Sigmoid colon (tissue), 7 donors: Measurements from ENCODE around the gene BANK1. TPM values are rescaled to one million over a fixed set of nuclear protein-coding genes. Genes with fewer than 3 reads are reported as not detected.

ENCODE experiments used
- DNase-seq: peaks from one replicate; pipeline ENCODE4 v3.0.0-alpha.2; 2019
- H3K27ac ChIP-seq, 4 donors: fragments of 200-600 bp; sonication (generic); one replicate each; pipeline ENCODE4 v1.5.1; 2016 to 2019; ENCODE audit warnings: mild to moderate bottlenecking in 1 of 4
- H3K27me3 ChIP-seq, 3 donors: fragments of 200-600 bp; sonication (generic); one replicate each; pipeline ENCODE4 v1.5.1; 2019; ENCODE audit warnings: mild to moderate bottlenecking in 1 of 3
- H3K36me3 ChIP-seq, 4 donors: fragments of 200-600 bp; sonication (generic); one replicate each; pipeline ENCODE4 v1.5.1; 2016 to 2019
- H3K4me1 ChIP-seq, 4 donors: fragments of 200-600 bp; sonication (generic); one replicate each; pipeline ENCODE4 v1.5.1; 2017 to 2019
- H3K4me3 ChIP-seq, 4 donors: fragments of 200-600 bp; sonication (generic); one replicate each; pipeline ENCODE4 v1.5.1; 2017 to 2019; ENCODE audit warnings: mild to moderate bottlenecking in 2 of 4, moderate library complexity in 1 of 4
- H3K9me3 ChIP-seq, 4 donors: fragments of 200-600 bp in 3 of 4; sonication (generic) in 3 of 4; one replicate each; pipeline versions ENCODE4 v1.5.1 to v1.6.1; 2013 to 2019
- CTCF ChIP-seq, 4 experiments: fragments of 450-650 bp in 3 of 4; fragments of 200-600 bp in 1 of 4; IDR thresholded peaks; one replicate each; pipeline ENCODE4 v1.5.1; 2016 to 2019; ENCODE audit warnings: antibody characterized with exemption in 4 of 4, mild to moderate bottlenecking in 3 of 4, moderate library complexity in 2 of 4
- EP300 ChIP-seq, 4 donors: sonication (generic); formaldehyde crosslinking; IDR thresholded peaks; one replicate each; pipeline ENCODE4 v1.6.1; 2017; ENCODE audit warnings: antibody characterized with exemption in 4 of 4
- POLR2A ChIP-seq, 2 donors: fragments of 450-650 bp; IDR thresholded peaks; one replicate each; pipeline ENCODE4 v1.6.1; 2016; ENCODE audit warnings: antibody characterized with exemption in 2 of 2, mild to moderate bottlenecking in 2 of 2, moderate library complexity in 2 of 2
- POLR2AphosphoS5 ChIP-seq, 4 donors: sonication (generic); formaldehyde crosslinking; IDR thresholded peaks; one replicate each; pipeline ENCODE4 v1.6.1; 2017; ENCODE audit warnings: antibody characterized with exemption in 4 of 4
- WGBS, 2 donors: extraction: QIAGEN DNeasy Blood & Tissue Kit; methylation state at CpG; one replicate each; pipeline ENCODE4 v1.1.7; 2013; 5-methylcytosine and 5-hydroxymethylcytosine counted together
- intact Hi-C: fragments of 100-400 bp; cut with DNase I; formaldehyde crosslinking; loops from one replicate; pipeline ENCODE4 v1.15.1; 2023
- polyA plus RNA-seq, 3 donors: library from polyadenylated mRNA; stranded (reverse); fragments of 200-250 nt; gene quantifications; one replicate each; pipeline ENCODE4 v1.2.3, GENCODE V29; 2013
- total RNA-seq, 4 donors: library from RNA; depleted of rRNA; stranded (reverse); fragments of >200 nt; gene quantifications; one replicate each; pipeline ENCODE4 v1.1.0, GENCODE V29; 2016
- donor health status: healthy with polysubstance abuse.
- donor health status: Bipolar disorder and iron deficiency.
- donor health status: healthy.

BANK1 gene
- total and polyA plus RNA-seq, 7 donors: 0.69 to 25.2 (median 1.2) TPM

DNA sequence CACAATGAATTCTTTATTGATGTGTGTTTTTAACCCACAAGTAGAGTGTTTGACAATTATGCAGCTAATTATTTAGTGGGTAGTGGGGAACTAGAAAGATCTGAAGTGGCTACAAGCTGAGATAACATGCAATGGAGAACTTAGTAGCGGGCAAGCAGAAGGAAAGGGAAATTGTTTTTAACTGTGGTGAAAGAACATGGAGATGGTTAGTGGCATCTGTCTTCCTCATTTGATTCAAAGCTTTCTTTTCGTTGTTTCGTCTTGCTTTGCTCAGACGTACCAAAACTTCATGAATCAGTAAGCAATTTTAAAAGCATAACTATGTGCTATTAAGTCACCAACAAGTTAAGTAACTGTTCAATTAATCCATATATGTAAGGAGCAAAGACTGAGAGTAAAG is 169.9 kb downstream of the BANK1 start:
- Histone ChIP-seq H3K27me3 (no peaks in the 10 kb centered on the region), H3K4me3 (no peak overlapping the region), H3K36me3 (no peaks in the 10 kb centered on the region), H3K9me3 (no peaks in the 10 kb centered on the region), H3K27ac (no peak overlapping the region), H3K4me1 (no peaks in the 10 kb centered on the region)
- DNase-seq: no peak
- WGBS, 2 donors: 84 to 92% methylated on average over 4 of the region's 4 CpGs
- intact Hi-C loops: no loop called here
- TF ChIP-seq POLR2A (IDR thresholded peaks at IDR 0.05): no peak
- no peak for TF ChIP-seq EP300 (IDR thresholded peaks at IDR 0.05)
- TF ChIP-seq CTCF (IDR thresholded peaks at IDR 0.05): no peak
- TF ChIP-seq POLR2AphosphoS5 (IDR thresholded peaks at IDR 0.05): no peak

DNA sequence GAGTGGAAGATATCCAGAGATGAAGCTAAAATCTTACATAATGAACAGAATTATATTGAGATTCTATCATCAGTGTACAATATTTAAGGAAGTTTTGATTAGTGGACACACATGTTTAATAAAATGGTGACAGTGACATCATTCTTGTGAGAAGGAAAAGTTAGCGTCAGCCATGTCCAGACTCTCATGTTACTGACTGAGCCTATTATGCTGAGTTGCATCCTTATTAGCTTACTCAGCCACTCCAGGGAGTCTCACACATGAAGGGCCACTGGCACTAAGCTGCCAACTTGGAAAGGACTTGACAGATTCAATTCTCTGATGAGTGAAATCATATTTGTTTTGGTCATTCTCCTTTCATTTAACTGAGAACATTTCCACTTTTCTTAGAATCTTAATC is 170.6 kb downstream of the BANK1 start:
- Histone ChIP-seq H3K4me1 (no peaks in the 10 kb centered on the region), H3K4me3 (no peak overlapping the region), H3K36me3 (no peaks in the 10 kb centered on the region), H3K9me3 (no peaks in the 10 kb centered on the region), H3K27ac (no peak overlapping the region), H3K27me3 (no peaks in the 10 kb centered on the region)
- intact Hi-C loops: no loop called here
- TF ChIP-seq POLR2AphosphoS5 (IDR thresholded peaks at IDR 0.05) (no peak), EP300 (IDR thresholded peaks at IDR 0.05) (no peak), POLR2A (IDR thresholded peaks at IDR 0.05) (no peak), CTCF (IDR thresholded peaks at IDR 0.05) (no peak)
- no peak for DNase-seq
- 92% methylated on average over 1 of the region's 1 CpG for WGBS, 2 donors

DNA sequence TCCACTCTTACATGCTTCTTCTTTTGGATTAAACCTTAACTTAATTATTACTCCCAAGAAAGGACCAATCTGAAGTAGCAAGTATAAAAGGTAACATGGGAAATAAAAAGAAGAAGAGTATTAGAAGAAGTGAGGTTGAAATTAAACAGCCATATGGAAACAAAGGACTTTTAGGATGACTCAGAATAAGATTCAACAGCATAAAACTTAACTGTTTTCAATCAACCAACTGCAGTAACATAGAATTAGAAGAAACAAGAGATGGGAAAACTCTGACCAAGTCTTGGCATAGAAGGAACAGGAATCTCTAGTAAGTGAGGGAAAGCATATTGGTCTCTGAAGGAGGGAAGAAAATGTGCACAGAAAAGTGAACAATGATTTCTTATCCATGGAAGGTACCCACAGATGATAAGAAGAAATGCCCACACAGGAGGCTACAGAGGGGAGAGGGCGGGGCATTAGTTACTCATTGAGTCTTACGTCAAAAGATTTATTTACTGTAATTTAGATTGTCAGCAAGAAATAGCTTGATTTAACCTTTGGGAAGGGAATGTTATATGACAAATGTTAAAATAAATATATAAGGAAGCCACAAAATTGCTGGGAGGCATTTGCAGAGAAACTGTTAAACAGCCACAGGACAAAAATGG is 177.3 kb downstream of the BANK1 start:
- WGBS, 2 donors: 72 to 94% methylated on average over 2 of the region's 2 CpGs
- Histone ChIP-seq H3K4me1 (no peaks in the 10 kb centered on the region), H3K27ac (no peak overlapping the region), H3K36me3 (no peaks in the 10 kb centered on the region), H3K4me3 (no peak overlapping the region), H3K27me3 (no peaks in the 10 kb centered on the region), H3K9me3 (no peaks in the 10 kb centered on the region)
- intact Hi-C loops: no loop called here
- no peak for DNase-seq
- TF ChIP-seq POLR2A (IDR thresholded peaks at IDR 0.05) (no peak), EP300 (IDR thresholded peaks at IDR 0.05) (no peak)

DNA sequence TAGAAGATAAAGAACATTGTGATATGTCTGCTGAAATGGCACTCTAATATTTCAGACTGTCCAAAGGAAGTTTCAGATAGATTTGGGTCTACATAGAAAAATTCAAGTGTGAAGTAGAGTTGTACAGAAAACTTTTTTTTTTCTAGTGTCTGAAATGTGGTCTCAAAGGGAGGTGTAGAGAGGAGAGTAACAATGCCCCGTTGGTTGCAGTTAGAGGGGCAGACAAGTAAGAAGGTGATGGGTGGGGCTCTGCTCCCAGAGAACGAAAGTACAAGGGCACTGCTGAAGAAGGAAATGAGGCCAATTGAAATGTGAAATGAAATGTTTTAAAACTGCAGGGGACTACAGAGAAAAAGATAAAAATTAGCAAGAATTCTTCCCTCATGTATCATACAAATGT is 177.8 kb downstream of the BANK1 start:
- Histone ChIP-seq H3K4me1 (no peaks in the 10 kb centered on the region), H3K4me3 (no peak overlapping the region), H3K36me3 (no peaks in the 10 kb centered on the region), H3K27ac (no peak overlapping the region), H3K27me3 (no peaks in the 10 kb centered on the region), H3K9me3 (no peaks in the 10 kb centered on the region)
- TF ChIP-seq POLR2AphosphoS5 (IDR thresholded peaks at IDR 0.05) (no peak), CTCF (IDR thresholded peaks at IDR 0.05) (no peak), EP300 (IDR thresholded peaks at IDR 0.05) (no peak), POLR2A (IDR thresholded peaks at IDR 0.05) (no peak)
- no peak for DNase-seq
- intact Hi-C loops: no loop called here
- 47 to 70% methylated on average over 2 of the region's 2 CpGs for WGBS, 2 donors

GRCh38 chr4:101969965-101970364 is 179.4 kb downstream of the BANK1 start:
- H3K27me3 ChIP-seq: no peaks in the 10 kb centered on the region
- no peak overlapping the region for H3K27ac ChIP-seq
- no peaks in the 10 kb centered on the region for H3K9me3 ChIP-seq
- DNase-seq: no peak
- TF ChIP-seq POLR2AphosphoS5 (IDR thresholded peaks at IDR 0.05): no peak
- no peak for TF ChIP-seq EP300 (IDR thresholded peaks at IDR 0.05)
- TF ChIP-seq POLR2A (IDR thresholded peaks at IDR 0.05): no peak
- TF ChIP-seq CTCF (IDR thresholded peaks at IDR 0.05): no peak
- H3K4me3 ChIP-seq: no peak overlapping the region
- no peaks in the 10 kb centered on the region for H3K4me1 ChIP-seq
- 87 to 91% methylated on average over 6 of the region's 6 CpGs for WGBS, 2 donors
- no peaks in the 10 kb centered on the region for H3K36me3 ChIP-seq
- intact Hi-C loops: no loop called here
